ENCODE results near the gene ALPL. TPM values are rescaled to one million over a fixed set of nuclear protein-coding genes. Genes with fewer than 3 reads are reported as not detected.

Gene ALPL
- total RNA-seq, 2 donors from 2014 or later = 3.7 to 7.8 TPM

GRCh38 chr1:21550866-21551475 lies 41.7 kb downstream of the ALPL start:
- peaks cover 2 to 4% of the 10 kb centered on the region in 2 donors for H3K4me1 ChIP-seq (ENCODE audit: control insufficient read depth in 1 of 2, low read depth in 2 of 2)
- H3K9me3 ChIP-seq = no peaks in the 10 kb centered on the region
- H3K36me3 ChIP-seq = no peaks in the 10 kb centered on the region
- DNase-seq (ENCODE audit: low spot score) (no peak), ATAC-seq (ENCODE audit: insufficient number of reproducible peaks, low FRiP score, low read depth) (no peak)
- no peak overlapping the region for H3K4me3 ChIP-seq
- no peak overlapping the region for H3K27ac ChIP-seq
- TF ChIP-seq, protein P1, sequence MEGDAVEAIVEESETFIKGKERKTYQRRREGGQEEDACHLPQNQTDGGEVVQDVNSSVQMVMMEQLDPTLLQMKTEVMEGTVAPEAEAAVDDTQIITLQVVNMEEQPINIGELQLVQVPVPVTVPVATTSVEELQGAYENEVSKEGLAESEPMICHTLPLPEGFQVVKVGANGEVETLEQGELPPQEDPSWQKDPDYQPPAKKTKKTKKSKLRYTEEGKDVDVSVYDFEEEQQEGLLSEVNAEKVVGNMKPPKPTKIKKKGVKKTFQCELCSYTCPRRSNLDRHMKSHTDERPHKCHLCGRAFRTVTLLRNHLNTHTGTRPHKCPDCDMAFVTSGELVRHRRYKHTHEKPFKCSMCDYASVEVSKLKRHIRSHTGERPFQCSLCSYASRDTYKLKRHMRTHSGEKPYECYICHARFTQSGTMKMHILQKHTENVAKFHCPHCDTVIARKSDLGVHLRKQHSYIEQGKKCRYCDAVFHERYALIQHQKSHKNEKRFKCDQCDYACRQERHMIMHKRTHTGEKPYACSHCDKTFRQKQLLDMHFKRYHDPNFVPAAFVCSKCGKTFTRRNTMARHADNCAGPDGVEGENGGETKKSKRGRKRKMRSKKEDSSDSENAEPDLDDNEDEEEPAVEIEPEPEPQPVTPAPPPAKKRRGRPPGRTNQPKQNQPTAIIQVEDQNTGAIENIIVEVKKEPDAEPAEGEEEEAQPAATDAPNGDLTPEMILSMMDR (IDR thresholded peaks at IDR 0.05) = no peak
- no peaks in the 10 kb centered on the region for H3K27me3 ChIP-seq (replicated peaks; ENCODE audit: insufficient read depth)

DNA sequence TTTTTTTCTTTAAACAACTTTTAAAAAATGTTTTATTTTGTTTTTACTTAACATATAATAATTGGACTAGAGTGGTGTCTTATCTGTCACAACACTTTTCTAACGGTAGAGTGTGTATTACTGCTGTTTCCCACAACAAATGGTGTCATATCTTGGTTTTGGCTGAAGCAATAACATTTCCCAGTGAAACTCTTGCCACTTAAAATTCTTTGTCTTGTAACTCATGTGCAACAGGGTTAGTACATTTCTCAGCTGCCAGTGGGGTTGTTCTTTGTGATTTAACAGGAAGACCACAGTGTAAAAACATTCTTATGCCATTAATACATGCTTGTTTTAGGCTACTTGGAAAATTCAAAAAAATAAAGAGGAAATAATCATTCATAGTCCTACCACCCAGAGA lies 43.5 kb downstream of the ALPL start:
- DNase-seq (ENCODE audit: low spot score) (no peak), ATAC-seq (ENCODE audit: insufficient number of reproducible peaks, low FRiP score, low read depth) (no peak)
- no peaks in the 10 kb centered on the region for H3K27me3 ChIP-seq (replicated peaks; ENCODE audit: insufficient read depth)
- H3K9me3 ChIP-seq = no peaks in the 10 kb centered on the region
- TF ChIP-seq, protein P1 (IDR thresholded peaks at IDR 0.05) = no peak
- H3K4me3 ChIP-seq = no peak overlapping the region
- H3K4me1 ChIP-seq (ENCODE audit: control insufficient read depth in 1 of 2, low read depth in 2 of 2) = peaks cover 2 to 4% of the 10 kb centered on the region in 2 donors
- H3K36me3 ChIP-seq = no peaks in the 10 kb centered on the region
- no peak overlapping the region for H3K27ac ChIP-seq

- no peak overlapping the region for H3K27ac ChIP-seq
- ATAC-seq (ENCODE audit: insufficient number of reproducible peaks, low FRiP score, low read depth) (no peak), DNase-seq (ENCODE audit: low spot score) (no peak)
Observed at GRCh38 chr1:21553116-21553926, 44.1 kb downstream of the ALPL start.

DNA sequence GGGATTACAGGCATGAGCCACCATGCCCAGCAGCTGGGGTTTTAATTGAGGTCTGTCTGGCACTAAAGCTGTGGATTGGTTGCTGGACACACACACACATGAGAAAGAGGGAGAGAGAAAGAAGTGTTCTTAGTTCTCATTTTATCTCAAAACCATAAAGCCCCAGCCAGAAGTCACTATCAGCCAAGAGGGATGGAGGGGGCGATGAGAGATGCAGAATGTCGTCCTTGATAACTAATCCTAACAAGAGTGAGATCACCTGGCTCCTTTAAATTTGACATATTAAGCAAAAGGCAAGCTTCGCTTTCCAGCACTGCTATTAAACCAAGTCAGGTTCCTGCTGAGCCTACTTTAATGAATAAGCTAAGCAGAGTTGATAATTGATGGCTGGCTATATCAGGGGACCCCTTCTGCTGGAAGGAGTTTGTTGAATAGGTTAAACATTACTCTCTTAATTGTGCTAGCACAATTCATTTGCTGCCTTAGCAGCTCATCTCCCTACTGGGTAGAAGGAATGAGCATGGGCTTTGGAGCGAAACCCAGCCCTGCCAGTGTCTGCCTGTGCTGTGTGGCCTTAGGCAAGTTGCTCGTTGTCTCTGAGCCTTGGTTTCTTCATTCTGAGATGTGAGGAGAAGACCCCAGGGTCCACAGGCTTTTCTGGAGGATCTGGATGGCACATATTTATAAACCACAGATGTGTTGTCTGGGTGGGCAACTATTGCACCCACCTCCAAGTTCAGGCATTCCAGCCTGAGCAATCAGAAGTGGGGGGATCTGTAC lies 50.8 kb downstream of the ALPL start:
- no peak overlapping the region for H3K27ac ChIP-seq
- TF ChIP-seq, protein P1 (IDR thresholded peaks at IDR 0.05) = no peak
- no peaks in the 10 kb centered on the region for H3K4me1 ChIP-seq (ENCODE audit: control insufficient read depth in 1 of 2, low read depth in 2 of 2)
- DNase-seq (ENCODE audit: low spot score) (no peak), ATAC-seq (ENCODE audit: insufficient number of reproducible peaks, low FRiP score, low read depth) (no peak)
- H3K27me3 ChIP-seq (replicated peaks; ENCODE audit: insufficient read depth) = no peaks in the 10 kb centered on the region
- no peak overlapping the region for H3K4me3 ChIP-seq
- no peaks in the 10 kb centered on the region for H3K9me3 ChIP-seq
- H3K36me3 ChIP-seq = no peaks in the 10 kb centered on the region

More at GRCh38 chr1:21553116-21553926, 44.1 kb downstream of the ALPL start:
- Histone ChIP-seq H3K9me3 (no peaks in the 10 kb centered on the region), H3K4me1 (ENCODE audit: control insufficient read depth in 1 of 2, low read depth in 2 of 2) (peaks cover 2 to 4% of the 10 kb centered on the region in 2 donors), H3K27me3 (replicated peaks; ENCODE audit: insufficient read depth) (no peaks in the 10 kb centered on the region), H3K36me3 (no peaks in the 10 kb centered on the region), H3K4me3 (no peak overlapping the region)
- TF ChIP-seq, protein P1 (IDR thresholded peaks at IDR 0.05) = no peak
